Prostate gland (tissue), 2 donors: ENCODE results near the gene ENPP7.

Source experiments
- CTCF ChIP-seq, 4 experiments: fragments of 200-600 bp in 2 of 4; fragments of 450-650 bp in 2 of 4; sonication (generic) in 2 of 4; IDR thresholded peaks; 1 replicate in 3 of 4; 2 replicates in 1 of 4; pipeline ENCODE4 v1.5.1; 2016 to 2019; ENCODE audit warnings: antibody characterized with exemption in 4 of 4, mild to moderate bottlenecking in 2 of 4, moderate library complexity in 2 of 4
- POLR2AphosphoS5 ChIP-seq: sonication (generic); formaldehyde crosslinking; IDR thresholded peaks from one replicate; pipeline ENCODE4 v1.6.1; 2017; ENCODE audit warnings: antibody characterized with exemption

- TF ChIP-seq CTCF (IDR thresholded peaks at IDR 0.05): no peak
- TF ChIP-seq POLR2AphosphoS5: peak; percentile 30
These were observed 34.7 kb upstream of the ENPP7 start for GRCh38 chr17:79695797-79696609.
